ENCODE data around the gene TMEM271.

DNA sequence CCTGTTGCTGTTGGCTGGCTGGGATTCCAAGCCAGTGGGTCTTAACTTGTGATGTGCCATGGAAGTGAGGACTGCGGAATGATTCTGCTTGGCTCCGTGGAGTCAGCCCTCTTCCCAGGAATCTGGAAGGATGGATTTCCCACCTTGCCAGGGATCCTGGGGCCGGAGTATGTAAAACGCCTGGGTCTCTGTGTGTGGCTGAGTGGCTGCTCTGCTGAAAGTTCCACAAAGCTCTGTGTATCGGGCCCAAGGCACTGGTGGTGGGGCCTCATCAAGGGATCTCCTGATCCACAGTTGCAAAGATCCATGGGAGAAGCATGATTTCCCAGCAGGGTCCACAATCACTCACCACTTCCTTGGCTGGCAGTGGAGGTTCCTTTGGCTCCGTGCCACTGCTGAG is 24.1 kb upstream of the TMEM271 start:
- TF ChIP-seq, protein P1, sequence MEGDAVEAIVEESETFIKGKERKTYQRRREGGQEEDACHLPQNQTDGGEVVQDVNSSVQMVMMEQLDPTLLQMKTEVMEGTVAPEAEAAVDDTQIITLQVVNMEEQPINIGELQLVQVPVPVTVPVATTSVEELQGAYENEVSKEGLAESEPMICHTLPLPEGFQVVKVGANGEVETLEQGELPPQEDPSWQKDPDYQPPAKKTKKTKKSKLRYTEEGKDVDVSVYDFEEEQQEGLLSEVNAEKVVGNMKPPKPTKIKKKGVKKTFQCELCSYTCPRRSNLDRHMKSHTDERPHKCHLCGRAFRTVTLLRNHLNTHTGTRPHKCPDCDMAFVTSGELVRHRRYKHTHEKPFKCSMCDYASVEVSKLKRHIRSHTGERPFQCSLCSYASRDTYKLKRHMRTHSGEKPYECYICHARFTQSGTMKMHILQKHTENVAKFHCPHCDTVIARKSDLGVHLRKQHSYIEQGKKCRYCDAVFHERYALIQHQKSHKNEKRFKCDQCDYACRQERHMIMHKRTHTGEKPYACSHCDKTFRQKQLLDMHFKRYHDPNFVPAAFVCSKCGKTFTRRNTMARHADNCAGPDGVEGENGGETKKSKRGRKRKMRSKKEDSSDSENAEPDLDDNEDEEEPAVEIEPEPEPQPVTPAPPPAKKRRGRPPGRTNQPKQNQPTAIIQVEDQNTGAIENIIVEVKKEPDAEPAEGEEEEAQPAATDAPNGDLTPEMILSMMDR (IDR thresholded peaks at IDR 0.05): no peak
- TF ChIP-seq POLR2A (IDR thresholded peaks at IDR 0.05): no peak

All from uterus (tissue), 2 donors.